ENCODE measurements around the gene DDIT3.

The DDIT3 gene

GRCh38 chr12:57554453-57554852 lies 34.1 kb upstream of the DDIT3 start:
- DNase-seq (ENCODE audit: low spot score): no peak
- Histone ChIP-seq H3K27ac (ENCODE audit: poor library complexity, severe bottlenecking) (no peak overlapping the region), H3K9me3 (ENCODE audit: severe bottlenecking) (no peaks in the 10 kb centered on the region), H3K36me3 (ENCODE audit: low read depth) (no peaks in the 10 kb centered on the region), H3K27me3 (ENCODE audit: insufficient read depth, poor library complexity, severe bottlenecking) (no peaks in the 10 kb centered on the region), H3K4me1 (ENCODE audit: insufficient read depth, poor library complexity, severe bottlenecking) (no peaks in the 10 kb centered on the region), H3K4me3 (ENCODE audit: severe bottlenecking) (no peak overlapping the region)
- no peak for ATAC-seq (ENCODE audit: low read depth)
- TF ChIP-seq CTCF (IDR thresholded peaks at IDR 0.05; ENCODE audit: poor library complexity, severe bottlenecking): no peak

DNA sequence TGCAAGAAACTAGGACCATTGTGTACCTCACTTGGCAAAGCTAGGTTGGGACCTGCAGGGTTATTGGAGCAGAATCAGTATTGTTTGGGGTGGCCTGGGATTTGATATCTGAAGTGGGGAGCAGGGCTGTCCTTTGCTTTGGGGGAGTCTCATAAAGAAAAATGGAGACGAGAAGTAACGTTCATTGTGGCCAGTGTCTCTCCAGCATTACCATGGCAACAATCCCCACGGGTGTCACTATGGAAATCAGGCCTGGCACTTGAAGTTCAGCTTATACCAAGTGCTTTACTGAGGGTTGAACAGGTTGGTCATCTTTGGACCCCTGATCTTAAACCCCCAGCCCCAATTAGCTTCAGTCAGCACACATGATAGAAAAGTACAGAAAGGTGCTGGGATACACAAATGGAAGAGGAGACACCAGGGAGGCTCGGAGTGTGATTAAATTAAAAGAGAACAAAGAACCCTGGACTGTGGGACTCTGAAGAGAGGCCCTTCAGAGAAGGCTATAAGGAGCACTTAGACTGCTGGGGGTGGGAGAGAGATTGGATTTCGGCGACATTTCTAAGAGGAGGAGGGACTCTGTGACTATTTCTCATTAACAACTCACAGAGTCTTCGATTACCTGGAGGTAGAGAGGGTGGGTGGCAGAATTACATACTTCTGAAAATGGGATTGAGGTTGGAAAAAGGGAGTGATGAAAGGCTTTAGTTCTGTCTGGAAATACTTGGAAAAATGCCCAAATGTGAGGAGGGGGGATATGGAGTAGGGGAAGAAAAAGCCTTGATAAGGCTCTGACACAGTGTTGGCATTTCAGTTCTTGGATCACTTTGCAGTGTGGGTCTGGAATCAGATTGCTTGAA lies 33.3 kb upstream of the DDIT3 start:
- H3K4me1 ChIP-seq (ENCODE audit: insufficient read depth, poor library complexity, severe bottlenecking): no peaks in the 10 kb centered on the region

GRCh38 chr12:57552835-57553313 lies 32.6 kb upstream of the DDIT3 start:
- DNase-seq (ENCODE audit: low spot score) (no peak), ATAC-seq (ENCODE audit: low read depth) (no peak)
- Histone ChIP-seq H3K36me3 (ENCODE audit: low read depth) (no peaks in the 10 kb centered on the region), H3K27me3 (ENCODE audit: insufficient read depth, poor library complexity, severe bottlenecking) (no peaks in the 10 kb centered on the region), H3K4me3 (ENCODE audit: severe bottlenecking) (no peak overlapping the region), H3K4me1 (ENCODE audit: insufficient read depth, poor library complexity, severe bottlenecking) (no peaks in the 10 kb centered on the region), H3K9me3 (ENCODE audit: severe bottlenecking) (no peaks in the 10 kb centered on the region), H3K27ac (ENCODE audit: poor library complexity, severe bottlenecking) (no peak overlapping the region)
- no peak for TF ChIP-seq CTCF (IDR thresholded peaks at IDR 0.05; ENCODE audit: poor library complexity, severe bottlenecking)

More for the DNA sequence above, 33.3 kb upstream of the DDIT3 start:
- no peak overlapping the region for H3K4me3 ChIP-seq (ENCODE audit: severe bottlenecking)
- H3K9me3 ChIP-seq (ENCODE audit: severe bottlenecking): no peaks in the 10 kb centered on the region
- no peak overlapping the region for H3K27ac ChIP-seq (ENCODE audit: poor library complexity, severe bottlenecking)
- H3K36me3 ChIP-seq (ENCODE audit: low read depth): no peaks in the 10 kb centered on the region
- H3K27me3 ChIP-seq (ENCODE audit: insufficient read depth, poor library complexity, severe bottlenecking): no peaks in the 10 kb centered on the region
- TF ChIP-seq CTCF (IDR thresholded peaks at IDR 0.05; ENCODE audit: poor library complexity, severe bottlenecking): no peak
- no peak for ATAC-seq (ENCODE audit: low read depth)
- no peak for DNase-seq (ENCODE audit: low spot score)

DNA sequence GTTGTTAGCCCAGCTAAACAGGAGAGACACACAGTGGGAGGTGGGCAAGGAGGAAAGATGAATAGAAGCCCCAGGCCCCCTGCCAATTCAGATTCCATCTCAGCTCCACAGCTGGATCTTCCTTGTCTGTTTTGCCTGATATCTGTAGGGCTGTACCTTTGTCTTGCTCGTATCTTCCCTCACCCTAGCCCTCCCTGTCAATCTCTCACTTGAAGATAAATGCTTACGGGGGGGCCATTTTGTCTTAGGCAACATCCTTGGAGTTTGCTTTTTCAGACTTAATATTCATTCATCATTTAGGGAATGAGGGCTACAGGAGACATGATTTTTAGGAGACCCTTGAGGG lies 32.0 kb upstream of the DDIT3 start:
- TF ChIP-seq CTCF (IDR thresholded peaks at IDR 0.05; ENCODE audit: poor library complexity, severe bottlenecking): no peak
- Histone ChIP-seq H3K27ac (ENCODE audit: poor library complexity, severe bottlenecking) (no peak overlapping the region), H3K9me3 (ENCODE audit: severe bottlenecking) (no peaks in the 10 kb centered on the region), H3K4me3 (ENCODE audit: severe bottlenecking) (no peak overlapping the region), H3K4me1 (ENCODE audit: insufficient read depth, poor library complexity, severe bottlenecking) (no peaks in the 10 kb centered on the region), H3K36me3 (ENCODE audit: low read depth) (no peaks in the 10 kb centered on the region), H3K27me3 (ENCODE audit: insufficient read depth, poor library complexity, severe bottlenecking) (no peaks in the 10 kb centered on the region)
- ATAC-seq (ENCODE audit: low read depth) (no peak), DNase-seq (ENCODE audit: low spot score) (no peak)
